PC-9 (cell line): Measurements from ENCODE around the gene EML3. TPM values are rescaled to one million over a fixed set of nuclear protein-coding genes. Genes with fewer than 3 reads are reported as not detected.

Source experiments
- Bru-seq: library from RNA; stranded (reverse); fragments of 400-500 nt; gene quantifications from one replicate; lab custom pipeline; 2021; lab: Mats Ljungman, UMichigan
- BruChase-seq, 2 experiments: library from RNA; stranded (reverse); fragments of 400-500 nt; gene quantifications; one replicate each; lab custom pipeline; 2021; lab: Mats Ljungman, UMichigan
- BruUV-seq: library from RNA; stranded (reverse); fragments of 400-500 nt; replicated peaks from 2 replicates; lab custom pipeline; 2021; lab: Mats Ljungman, UMichigan
- CTCF ChIA-PET: fragments of 300-600 bp; sonication (Branson Sonifier 250); formaldehyde crosslinking; loops from one replicate; lab custom pipeline; 2022; ENCODE audit warnings: antibody characterized with exemption; lab: Charles Lee
- POLR2A ChIA-PET: fragments of 300-600 bp; sonication (Branson Sonifier 250); formaldehyde crosslinking; loops from one replicate; lab custom pipeline; 2022; ENCODE audit warnings: antibody characterized with exemption; ENCODE audit not compliant: unreplicated experiment; lab: Charles Lee
- DNase-seq, 2 experiments: peaks; one replicate each; pipeline versions ENCODE4 v3.0.0 to v3.0.0-alpha.2; 2015 to 2022; ENCODE audit warnings: mixed read lengths in 1 of 2
- H2AFZ ChIP-seq: fragments of 200-600 bp; sonication (generic); 2 replicates; pipeline ENCODE4 v1.8.1; 2017; ENCODE audit warnings: antibody characterized with exemption
- H3F3A ChIP-seq: fragments of 200-600 bp; sonication (generic); 2 replicates; pipeline ENCODE4 v1.8.1; 2017; ENCODE audit warnings: antibody characterized with exemption, mild to moderate bottlenecking, low read depth; ENCODE audit not compliant: insufficient read depth
- H3K27ac ChIP-seq: fragments of 200-600 bp; sonication (generic); 2 replicates; pipeline ENCODE4 v1.6.1; 2016; ENCODE audit warnings: mixed run types
- H3K27me3 ChIP-seq: fragments of 200-600 bp; sonication (generic); 2 replicates; pipeline ENCODE4 v1.6.1; 2016; ENCODE audit warnings: low read depth, mixed run types; ENCODE audit not compliant: insufficient read depth
- H3K36me3 ChIP-seq: fragments of 200-600 bp; sonication (generic); 2 replicates; pipeline ENCODE4 v1.6.1; 2016; ENCODE audit warnings: low read depth, mixed run types
- H3K4me1 ChIP-seq: fragments of 200-600 bp; sonication (generic); replicated peaks from 2 replicates; pipeline ENCODE4 v1.6.1; 2016; ENCODE audit warnings: mixed run types; ENCODE audit not compliant: insufficient read depth
- H3K4me2 ChIP-seq: fragments of 200-600 bp; sonication (generic); 2 replicates; pipeline ENCODE4 v1.6.1; 2017; ENCODE audit warnings: mixed run types
- H3K4me3 ChIP-seq: fragments of 200-600 bp; sonication (generic); 2 replicates; pipeline ENCODE4 v1.6.1; 2016; ENCODE audit warnings: mixed run types
- H3K79me2 ChIP-seq: fragments of 200-600 bp; sonication (generic); 2 replicates; pipeline ENCODE4 v1.6.1; 2017; ENCODE audit warnings: low read depth, mixed run types
- H3K9me2 ChIP-seq: fragments of 200-600 bp; sonication (generic); 2 replicates; pipeline ENCODE4 v1.8.1; 2017; ENCODE audit warnings: mild to moderate bottlenecking; ENCODE audit not compliant: insufficient read depth
- H3K9me3 ChIP-seq: fragments of 200-600 bp; sonication (generic); 2 replicates; pipeline ENCODE4 v1.8.1; 2016; ENCODE audit warnings: low read depth; ENCODE audit not compliant: insufficient read depth
- H4K20me1 ChIP-seq: fragments of 200-600 bp; sonication (generic); 2 replicates; pipeline ENCODE4 v1.8.1; 2017; ENCODE audit not compliant: insufficient read depth
- EZH2 ChIP-seq: fragments of 200-600 bp; sonication (generic); IDR thresholded peaks from 2 replicates; pipeline ENCODE4 v1.8.0; 2017; ENCODE audit warnings: antibody characterized with exemption, low read depth
- intact Hi-C: fragments of 100-400 bp; cut with micrococcal nuclease; formaldehyde crosslinking; loops from one replicate; pipeline ENCODE4 v1.10.0; 2022; ENCODE audit not compliant: unreplicated experiment
- long read RNA-seq: library from polyadenylated mRNA; stranded (forward); transcript quantifications from one replicate; pipeline ENCODE4 v2.0.0, GENCODE V29; 2022
- total RNA-seq: library from RNA; stranded (reverse); gene quantifications from 2 replicates; pipeline ENCODE4 v1.2.3, GENCODE V29; 2021
- TF ChIP-seq, protein P1 (sequence below): fragments of 200-600 bp; sonication (generic); conservative IDR thresholded peaks from 2 replicates; pipeline ENCODE4 v1.6.1; 2017; ENCODE audit warnings: mixed run types, antibody characterized with exemption, mild to moderate bottlenecking, moderate library complexity

Gene EML3, protein sequence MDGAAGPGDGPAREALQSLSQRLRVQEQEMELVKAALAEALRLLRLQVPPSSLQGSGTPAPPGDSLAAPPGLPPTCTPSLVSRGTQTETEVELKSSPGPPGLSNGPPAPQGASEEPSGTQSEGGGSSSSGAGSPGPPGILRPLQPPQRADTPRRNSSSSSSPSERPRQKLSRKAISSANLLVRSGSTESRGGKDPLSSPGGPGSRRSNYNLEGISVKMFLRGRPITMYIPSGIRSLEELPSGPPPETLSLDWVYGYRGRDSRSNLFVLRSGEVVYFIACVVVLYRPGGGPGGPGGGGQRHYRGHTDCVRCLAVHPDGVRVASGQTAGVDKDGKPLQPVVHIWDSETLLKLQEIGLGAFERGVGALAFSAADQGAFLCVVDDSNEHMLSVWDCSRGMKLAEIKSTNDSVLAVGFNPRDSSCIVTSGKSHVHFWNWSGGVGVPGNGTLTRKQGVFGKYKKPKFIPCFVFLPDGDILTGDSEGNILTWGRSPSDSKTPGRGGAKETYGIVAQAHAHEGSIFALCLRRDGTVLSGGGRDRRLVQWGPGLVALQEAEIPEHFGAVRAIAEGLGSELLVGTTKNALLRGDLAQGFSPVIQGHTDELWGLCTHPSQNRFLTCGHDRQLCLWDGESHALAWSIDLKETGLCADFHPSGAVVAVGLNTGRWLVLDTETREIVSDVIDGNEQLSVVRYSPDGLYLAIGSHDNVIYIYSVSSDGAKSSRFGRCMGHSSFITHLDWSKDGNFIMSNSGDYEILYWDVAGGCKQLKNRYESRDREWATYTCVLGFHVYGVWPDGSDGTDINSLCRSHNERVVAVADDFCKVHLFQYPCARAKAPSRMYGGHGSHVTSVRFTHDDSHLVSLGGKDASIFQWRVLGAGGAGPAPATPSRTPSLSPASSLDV
- 83.2 and 84.2 TPM in 2 replicates for total RNA-seq
- Bru-seq, nascent RNA = percentile 61 among the genes with signal in this experiment
- BruChase-seq, experiment 1, labeled RNA remaining after a 2-hour chase = percentile 74 among the genes with signal in this experiment
- BruChase-seq, experiment 2, labeled RNA remaining after a 6-hour chase = percentile 87 among the genes with signal in this experiment
- long read RNA-seq, transcript EML3-202 (22 exons, 3,256 nt) = major isoform, 9 of 33 reads
- long read RNA-seq, partial matches to known transcripts = 8 of 33 reads
- long read RNA-seq, other reads (novel, unspliced or antisense) = 12 of 33 reads

DNA sequence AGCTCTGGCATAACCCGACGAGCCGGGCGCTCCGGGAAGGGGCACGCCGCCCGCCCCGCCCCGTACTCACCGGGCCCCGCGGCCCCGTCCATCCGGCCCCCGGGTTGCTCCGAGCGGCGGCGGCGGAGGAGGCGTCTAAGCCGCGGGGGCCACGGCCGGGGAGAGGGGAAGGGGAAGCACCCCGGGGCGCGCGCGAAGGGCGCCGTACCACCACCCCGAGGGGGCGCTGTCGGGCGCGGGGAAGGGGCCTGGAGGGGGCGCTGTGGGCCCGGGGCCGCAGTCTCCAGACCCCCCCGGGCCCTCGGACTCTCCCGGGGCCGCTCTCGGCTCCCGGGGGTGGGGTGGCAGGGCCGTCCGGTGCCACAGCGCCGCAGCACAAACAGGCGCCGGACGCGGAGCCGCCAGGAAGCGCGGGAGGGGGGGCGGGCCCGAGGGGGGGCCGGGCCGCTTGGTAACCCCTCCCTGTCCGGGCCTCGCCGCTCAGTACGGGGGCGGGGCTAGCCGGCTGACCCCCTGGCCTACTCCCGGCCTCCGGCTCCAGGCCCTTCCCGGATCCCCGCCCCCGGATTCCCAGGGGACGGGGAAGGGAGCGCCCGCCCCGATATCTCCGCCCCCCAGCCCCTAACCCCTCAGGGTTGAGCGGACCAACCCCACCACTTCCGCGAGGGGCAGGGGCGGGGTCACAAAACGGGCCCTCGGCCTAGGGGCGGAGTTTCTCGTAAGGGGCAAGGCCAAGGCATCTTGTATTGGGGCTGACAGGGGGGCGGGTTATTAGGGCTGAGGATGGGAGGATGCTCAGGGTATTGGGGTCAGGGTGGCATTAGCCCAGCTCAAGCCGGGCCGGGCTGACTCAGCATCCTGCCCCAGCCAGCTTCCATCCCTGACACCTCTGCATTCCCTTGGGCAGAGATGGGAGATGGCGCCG lies at the start of gene EML3, which contains the start of gene ROM1:
Gene EML3 (minus strand): TSS at position 410 of the 925 bp plus-strand sequence. CDS start 318 bp downstream, at position 92.
Gene ROM1 (plus strand): TSS at position 892 of the 925 bp plus-strand sequence. CDS start 25 bp downstream, at position 917.
- no peaks in the 10 kb centered on the region for H3K9me2 ChIP-seq
- H3K79me2 ChIP-seq = peaks cover 18% of the 10 kb centered on the region
- POLR2A ChIA-PET = interaction anchor here (1.0 kb wide), 1 partner anchor 9 kb away, joined by 3 read pairs; the partner anchor contains the start of gene B3GAT3
- H2AFZ ChIP-seq = peak within 1 kb of the TSS; percentile 87
- TF ChIP-seq, protein P1, sequence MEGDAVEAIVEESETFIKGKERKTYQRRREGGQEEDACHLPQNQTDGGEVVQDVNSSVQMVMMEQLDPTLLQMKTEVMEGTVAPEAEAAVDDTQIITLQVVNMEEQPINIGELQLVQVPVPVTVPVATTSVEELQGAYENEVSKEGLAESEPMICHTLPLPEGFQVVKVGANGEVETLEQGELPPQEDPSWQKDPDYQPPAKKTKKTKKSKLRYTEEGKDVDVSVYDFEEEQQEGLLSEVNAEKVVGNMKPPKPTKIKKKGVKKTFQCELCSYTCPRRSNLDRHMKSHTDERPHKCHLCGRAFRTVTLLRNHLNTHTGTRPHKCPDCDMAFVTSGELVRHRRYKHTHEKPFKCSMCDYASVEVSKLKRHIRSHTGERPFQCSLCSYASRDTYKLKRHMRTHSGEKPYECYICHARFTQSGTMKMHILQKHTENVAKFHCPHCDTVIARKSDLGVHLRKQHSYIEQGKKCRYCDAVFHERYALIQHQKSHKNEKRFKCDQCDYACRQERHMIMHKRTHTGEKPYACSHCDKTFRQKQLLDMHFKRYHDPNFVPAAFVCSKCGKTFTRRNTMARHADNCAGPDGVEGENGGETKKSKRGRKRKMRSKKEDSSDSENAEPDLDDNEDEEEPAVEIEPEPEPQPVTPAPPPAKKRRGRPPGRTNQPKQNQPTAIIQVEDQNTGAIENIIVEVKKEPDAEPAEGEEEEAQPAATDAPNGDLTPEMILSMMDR = peak; percentile 87
- no peak for TF ChIP-seq EZH2
- H4K20me1 ChIP-seq = no peaks in the 10 kb centered on the region
- H3K4me1 ChIP-seq = peaks cover 35% of the 10 kb centered on the region
- no peaks in the 10 kb centered on the region for H3K9me3 ChIP-seq
- H3F3A ChIP-seq = peaks cover 47% of the 10 kb centered on the region
- H3K4me3 ChIP-seq = peak within 1 kb of the TSS; percentile 85
- H3K4me2 ChIP-seq = peak within 1 kb of the TSS; percentile 88
- H3K27ac ChIP-seq = peak within 1 kb of the TSS; percentile 66
- CTCF ChIA-PET = interaction anchor here (1.0 to 1.3 kb wide), 5 partner anchors 9 to 218 kb away, joined by 3 to 12 read pairs (median 4); partner anchors contain the start of genes MTA2 and ZBTB3
- intact Hi-C loops = loop anchor here (1.0 to 5.0 kb wide), 7 partner anchors 21 to 270 kb away; partner anchors contain the start of genes BSCL2, EEF1G, GANAB and GNG3
- BruUV-seq = no TSS peak
- peak; percentile 79 to 93 for DNase-seq
- peaks cover 9% of the 10 kb centered on the region; the same call in 1 of the 2 replicates for H3K36me3 ChIP-seq
- H3K27me3 ChIP-seq = no peaks in the 10 kb centered on the region

DNA sequence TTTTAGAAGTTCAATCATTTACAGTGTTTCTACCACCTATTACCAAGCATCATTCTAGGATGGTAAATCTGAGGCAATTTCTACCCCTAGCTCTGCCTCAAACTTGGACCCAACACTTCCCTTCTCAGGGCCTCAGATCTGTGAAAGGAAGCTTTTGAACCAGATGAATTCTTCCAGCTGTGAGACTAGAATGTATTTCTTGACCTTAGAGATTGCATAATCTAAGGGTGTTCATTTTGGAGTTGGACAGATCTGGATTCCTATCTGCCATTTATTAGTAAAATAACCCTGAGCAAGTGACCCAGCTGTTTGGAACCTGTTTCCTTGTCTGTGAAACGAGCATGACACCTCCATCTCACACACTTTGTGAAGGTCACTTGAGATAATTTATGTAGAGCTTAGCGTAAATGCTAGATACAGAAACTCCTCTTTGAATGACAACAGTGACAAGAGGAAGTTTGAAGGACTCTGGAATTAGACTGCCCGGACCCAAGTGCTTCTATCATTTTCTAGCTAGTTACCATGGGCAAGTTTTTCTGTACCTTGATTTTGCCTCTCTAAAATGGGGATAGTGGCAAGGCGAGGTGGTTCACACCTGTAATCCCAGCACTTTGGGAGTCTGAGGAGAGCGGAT lies 44.3 kb upstream of the EML3 start:
- Histone ChIP-seq H3K4me3 (no peak overlapping the region), H3K36me3 (no peaks in the 10 kb centered on the region), H3K27ac (no peak overlapping the region), H2AFZ (no peak overlapping the region), H3K27me3 (no peaks in the 10 kb centered on the region), H3K9me3 (no peaks in the 10 kb centered on the region), H3F3A (peaks cover 58% of the 10 kb centered on the region), H3K9me2 (no peaks in the 10 kb centered on the region), H3K4me1 (peaks cover 8% of the 10 kb centered on the region), H3K79me2 (peaks cover 12% of the 10 kb centered on the region), H4K20me1 (no peaks in the 10 kb centered on the region), H3K4me2 (no peak overlapping the region)
- TF ChIP-seq EZH2 = no peak
- TF ChIP-seq, protein P1 = no peak
- POLR2A ChIA-PET = no interaction called here
- no peak for DNase-seq
- intact Hi-C loops = no loop called here
- CTCF ChIA-PET = interaction anchor here (0.6 kb wide), 1 partner anchor 72 kb away, joined by 8 read pairs; no protein-coding TSS in a partner anchor
- no TSS peak for BruUV-seq
